Mononuclear cell (primary cell): ENCODE results near the gene LPXN. TPM values are rescaled to one million over a fixed set of nuclear protein-coding genes. Genes with fewer than 3 reads are reported as not detected.

Experiments used
- H3K27me3 ChIP-seq: 2 replicates; pipeline ENCODE4 v1.6.0; 2011; ENCODE audit warnings: low read length, control low read depth; ENCODE audit not compliant: insufficient read depth
- H3K4me1 ChIP-seq: 2 replicates; pipeline ENCODE4 v1.5.1; 2011; ENCODE audit warnings: mild to moderate bottlenecking, low read length, control low read depth; ENCODE audit not compliant: insufficient read depth
- H3K4me3 ChIP-seq: 2 replicates; pipeline ENCODE4 v1.5.1; 2011; ENCODE audit warnings: mild to moderate bottlenecking, low read length, moderate library complexity
- H3K9me3 ChIP-seq: 2 replicates; pipeline ENCODE4 v1.5.1; 2011; ENCODE audit warnings: low read depth, mild to moderate bottlenecking, control low read depth, low read length
- total RNA-seq: library from RNA; depleted of rRNA; stranded (reverse); fragments of >200 nt; gene quantifications from one replicate; pipeline ENCODE4 v1.2.3, GENCODE V29; 2012

LPXN gene
- total RNA-seq, 1 donor = 50.8 TPM

- Histone ChIP-seq H3K4me3 (no peak overlapping the region), H3K4me1 (peaks cover 31% of the 10 kb centered on the region), H3K27me3 (no peaks in the 10 kb centered on the region), H3K9me3 (no peaks in the 10 kb centered on the region)
Observed at GRCh38 chr11:58567889-58568512, 7.7 kb downstream of the LPXN start.

- H3K9me3 ChIP-seq = no peaks in the 10 kb centered on the region
- peaks cover 31% of the 10 kb centered on the region for H3K4me1 ChIP-seq
- H3K27me3 ChIP-seq = no peaks in the 10 kb centered on the region
- no peak overlapping the region for H3K4me3 ChIP-seq
Observed at GRCh38 chr11:58564231-58564630, 11.4 kb downstream of the LPXN start.

DNA sequence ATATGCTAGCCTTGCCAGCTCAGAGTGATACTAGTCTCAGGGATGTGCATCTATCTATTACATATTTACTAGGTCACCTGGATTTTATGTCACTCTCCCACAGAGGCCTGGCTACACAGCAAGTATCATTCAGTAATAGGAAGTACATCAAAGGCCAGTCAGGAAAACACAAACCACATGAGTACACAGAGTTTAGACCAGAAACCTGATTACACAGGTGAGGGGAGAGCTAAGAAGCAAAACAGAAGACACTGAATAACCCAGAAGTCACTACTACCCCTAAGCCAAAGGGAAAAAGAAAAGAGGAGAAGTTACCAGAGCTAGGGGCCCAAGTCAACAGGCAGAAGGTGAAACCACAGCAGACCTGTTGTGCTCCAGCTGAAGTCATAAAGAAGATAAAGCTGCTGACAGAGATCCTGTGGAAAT lies 13.3 kb downstream of the LPXN start:
- no peak overlapping the region for H3K4me3 ChIP-seq
- peaks cover 20% of the 10 kb centered on the region for H3K4me1 ChIP-seq
- no peaks in the 10 kb centered on the region for H3K9me3 ChIP-seq
- no peaks in the 10 kb centered on the region for H3K27me3 ChIP-seq

DNA sequence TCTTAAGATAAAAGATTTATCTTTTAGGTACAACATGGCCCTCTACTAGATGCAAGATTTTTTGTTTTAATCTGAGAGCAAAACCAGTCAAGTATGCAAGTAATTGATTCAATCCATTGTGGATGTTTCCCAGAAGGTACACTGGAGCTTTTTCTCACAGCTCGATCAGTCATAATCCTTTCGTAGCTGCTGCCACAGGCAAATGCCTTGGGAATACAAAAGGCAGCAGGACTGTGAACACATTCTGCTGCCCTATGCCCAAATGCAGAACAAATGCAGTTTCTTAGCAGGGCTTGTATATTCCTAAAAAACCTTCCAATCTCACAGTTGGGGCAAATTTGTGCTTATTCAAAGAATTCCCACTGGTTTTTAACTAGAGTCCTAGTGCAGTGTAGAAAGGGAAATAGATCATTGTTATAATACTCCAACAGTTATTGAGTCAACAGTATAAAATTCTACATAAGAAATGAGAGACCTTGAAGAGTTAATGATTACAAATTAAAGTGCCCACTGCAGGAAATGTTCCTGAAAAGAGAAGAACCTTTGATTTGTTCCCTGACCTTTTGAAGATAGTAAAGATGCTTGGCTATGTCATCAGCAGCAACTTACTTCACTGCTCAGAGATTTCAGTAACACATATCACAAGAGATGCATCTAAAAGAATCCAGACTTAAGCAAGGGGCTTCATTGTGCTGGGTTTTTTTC lies 14.1 kb downstream of the LPXN start:
- Histone ChIP-seq H3K4me1 (peaks cover 20% of the 10 kb centered on the region), H3K9me3 (no peaks in the 10 kb centered on the region), H3K27me3 (no peaks in the 10 kb centered on the region), H3K4me3 (no peak overlapping the region)

DNA sequence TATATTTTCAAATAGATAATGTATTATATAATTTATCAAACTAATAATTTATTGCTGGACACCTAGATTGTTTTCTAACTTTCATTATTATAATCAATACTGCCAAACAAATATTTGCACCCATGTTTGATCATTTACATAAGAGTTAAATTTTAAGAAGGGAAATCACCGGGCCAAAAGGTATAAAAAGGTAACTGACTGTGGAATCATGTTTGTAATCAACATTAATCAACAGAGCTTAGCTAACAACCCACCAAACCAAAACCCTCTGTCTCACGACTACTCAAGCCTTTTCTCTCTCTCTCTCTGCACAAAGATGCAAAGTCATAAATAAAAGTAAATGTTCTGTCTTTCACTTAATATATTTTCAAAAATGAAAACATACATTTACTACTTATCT lies 14.8 kb downstream of the LPXN start:
- no peak overlapping the region for H3K4me3 ChIP-seq
- peaks cover 20% of the 10 kb centered on the region for H3K4me1 ChIP-seq
- no peaks in the 10 kb centered on the region for H3K9me3 ChIP-seq
- no peaks in the 10 kb centered on the region for H3K27me3 ChIP-seq

GRCh38 chr11:58549644-58550043 lies 26.0 kb downstream of the LPXN start:
- Histone ChIP-seq H3K4me3 (no peak overlapping the region), H3K9me3 (no peaks in the 10 kb centered on the region), H3K27me3 (no peaks in the 10 kb centered on the region), H3K4me1 (no peaks in the 10 kb centered on the region)

DNA sequence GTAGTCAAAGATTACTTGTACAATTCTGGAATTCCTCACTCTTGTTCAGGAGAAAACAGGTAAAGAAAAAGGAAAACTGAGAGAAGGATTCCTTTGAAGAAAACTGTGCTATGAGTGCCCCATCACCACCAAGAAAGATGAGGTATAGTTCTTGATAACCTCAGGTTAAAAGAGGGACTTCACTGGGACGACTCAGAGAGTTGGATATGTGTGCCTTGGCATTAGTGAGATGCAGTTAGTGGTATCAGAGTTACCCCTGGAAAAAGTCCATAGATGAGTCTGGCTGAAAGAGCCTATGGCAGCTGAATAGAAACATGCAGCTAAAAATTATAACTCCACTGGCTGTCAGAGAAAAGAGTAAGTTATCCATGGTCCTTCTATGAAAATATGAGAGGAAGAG lies 28.8 kb downstream of the LPXN start:
- Histone ChIP-seq H3K4me3 (no peak overlapping the region), H3K9me3 (no peaks in the 10 kb centered on the region), H3K4me1 (no peaks in the 10 kb centered on the region), H3K27me3 (no peaks in the 10 kb centered on the region)

DNA sequence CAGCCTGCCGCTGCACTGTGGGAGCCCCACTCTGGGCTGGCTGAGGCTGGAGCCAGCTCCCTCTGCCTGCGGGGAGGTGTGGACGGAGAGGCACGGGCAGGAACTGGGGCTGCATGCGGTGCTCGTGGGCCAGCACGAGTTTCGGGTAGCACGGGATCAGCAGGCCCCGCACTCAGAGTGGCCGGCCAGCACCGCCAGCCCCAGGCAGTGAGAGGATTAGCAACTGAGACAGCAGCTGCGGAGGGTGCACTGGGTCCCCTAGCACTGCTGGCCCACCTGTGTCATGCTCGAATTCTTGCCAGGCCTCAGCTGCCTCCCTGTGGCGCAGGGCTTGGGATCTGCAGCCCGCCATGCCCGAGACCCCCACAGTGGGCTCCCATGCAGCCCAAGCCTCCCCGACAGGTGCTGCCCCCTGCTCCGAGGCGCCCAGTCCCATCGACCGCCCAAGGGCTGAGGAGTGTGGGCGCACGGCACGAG lies 43.8 kb downstream of the LPXN start:
- Histone ChIP-seq H3K27me3 (no peaks in the 10 kb centered on the region), H3K4me1 (peaks cover 17% of the 10 kb centered on the region), H3K4me3 (no peak overlapping the region), H3K9me3 (no peaks in the 10 kb centered on the region)

DNA sequence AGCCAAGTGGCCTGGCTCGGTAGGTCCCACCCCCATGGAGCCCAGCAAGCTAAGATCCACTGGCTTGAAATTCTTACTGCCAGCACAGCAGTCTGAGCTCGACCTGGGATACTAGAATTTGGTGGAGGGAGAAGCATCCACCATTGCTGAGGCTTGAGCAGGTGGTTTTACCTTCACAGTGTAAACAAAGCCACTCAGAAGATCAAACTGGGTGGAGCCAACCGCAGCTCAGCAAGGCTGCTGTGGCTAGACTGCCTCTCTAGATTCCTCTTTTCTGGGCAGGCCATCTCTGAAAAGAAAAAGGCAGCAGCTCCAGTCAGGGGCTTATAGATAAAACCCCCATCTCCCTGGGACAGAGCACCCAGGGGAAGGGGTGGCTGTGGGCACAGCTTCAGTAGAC lies 45.4 kb downstream of the LPXN start:
- Histone ChIP-seq H3K4me1 (peaks cover 30% of the 10 kb centered on the region), H3K4me3 (no peak overlapping the region), H3K9me3 (no peaks in the 10 kb centered on the region), H3K27me3 (no peaks in the 10 kb centered on the region)

GRCh38 chr11:58527429-58527828 lies 48.2 kb downstream of the LPXN start:
- H3K4me3 ChIP-seq = no peak overlapping the region
- H3K4me1 ChIP-seq = peaks cover 45% of the 10 kb centered on the region
- H3K9me3 ChIP-seq = no peaks in the 10 kb centered on the region
- H3K27me3 ChIP-seq = no peaks in the 10 kb centered on the region

DNA sequence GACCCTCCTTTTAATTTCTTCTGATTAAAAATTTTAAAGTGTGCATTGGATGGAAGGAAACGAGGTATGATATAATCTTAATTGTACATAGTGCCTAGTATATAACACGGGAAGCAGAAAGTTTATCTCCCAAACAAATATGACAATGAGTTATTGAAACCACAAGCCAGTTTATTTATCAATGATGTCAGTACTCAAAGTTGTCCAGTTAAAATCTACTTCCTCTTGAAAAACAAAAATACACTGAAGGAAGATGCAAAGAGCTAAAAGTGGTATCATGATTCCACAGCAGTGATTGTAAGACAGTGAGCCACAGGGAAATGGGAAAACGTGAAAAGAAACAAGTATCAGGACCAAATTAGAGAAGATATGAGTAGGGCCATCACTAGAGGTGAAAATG lies 48.9 kb downstream of the LPXN start:
- peaks cover 45% of the 10 kb centered on the region for H3K4me1 ChIP-seq

DNA sequence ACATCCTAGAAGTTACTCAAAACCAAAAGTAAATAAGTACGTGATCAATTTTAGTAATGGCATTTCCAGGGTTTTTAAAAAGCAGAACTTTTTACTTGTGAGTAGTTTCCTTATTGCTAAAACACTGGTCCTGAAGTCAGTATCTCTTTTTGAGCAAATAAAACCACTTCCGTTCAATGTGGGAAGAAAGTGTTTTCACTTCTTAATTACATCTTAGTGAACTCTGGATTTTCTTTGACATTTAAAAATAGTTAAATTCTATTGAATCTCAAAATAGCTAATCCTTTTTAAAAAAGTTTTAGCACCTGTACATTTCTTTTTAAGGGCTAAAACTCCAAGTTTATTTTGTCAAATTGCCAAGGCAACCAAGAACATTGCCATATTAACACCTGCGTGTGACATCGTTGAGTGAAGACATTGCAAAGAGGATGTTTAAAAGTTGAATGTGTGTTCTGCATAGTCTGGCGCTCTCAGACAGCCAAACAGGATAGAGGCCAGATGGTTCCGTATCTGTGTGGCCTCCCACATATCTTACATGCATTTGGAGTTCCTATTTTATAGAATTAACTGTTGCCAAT lies 50.5 kb downstream of the LPXN start:
- Histone ChIP-seq H3K9me3 (no peaks in the 10 kb centered on the region), H3K4me1 (peaks cover 36% of the 10 kb centered on the region), H3K27me3 (no peaks in the 10 kb centered on the region), H3K4me3 (no peak overlapping the region)

More for the DNA sequence above, 48.9 kb downstream of the LPXN start:
- Histone ChIP-seq H3K9me3 (no peaks in the 10 kb centered on the region), H3K27me3 (no peaks in the 10 kb centered on the region), H3K4me3 (no peak overlapping the region)

DNA sequence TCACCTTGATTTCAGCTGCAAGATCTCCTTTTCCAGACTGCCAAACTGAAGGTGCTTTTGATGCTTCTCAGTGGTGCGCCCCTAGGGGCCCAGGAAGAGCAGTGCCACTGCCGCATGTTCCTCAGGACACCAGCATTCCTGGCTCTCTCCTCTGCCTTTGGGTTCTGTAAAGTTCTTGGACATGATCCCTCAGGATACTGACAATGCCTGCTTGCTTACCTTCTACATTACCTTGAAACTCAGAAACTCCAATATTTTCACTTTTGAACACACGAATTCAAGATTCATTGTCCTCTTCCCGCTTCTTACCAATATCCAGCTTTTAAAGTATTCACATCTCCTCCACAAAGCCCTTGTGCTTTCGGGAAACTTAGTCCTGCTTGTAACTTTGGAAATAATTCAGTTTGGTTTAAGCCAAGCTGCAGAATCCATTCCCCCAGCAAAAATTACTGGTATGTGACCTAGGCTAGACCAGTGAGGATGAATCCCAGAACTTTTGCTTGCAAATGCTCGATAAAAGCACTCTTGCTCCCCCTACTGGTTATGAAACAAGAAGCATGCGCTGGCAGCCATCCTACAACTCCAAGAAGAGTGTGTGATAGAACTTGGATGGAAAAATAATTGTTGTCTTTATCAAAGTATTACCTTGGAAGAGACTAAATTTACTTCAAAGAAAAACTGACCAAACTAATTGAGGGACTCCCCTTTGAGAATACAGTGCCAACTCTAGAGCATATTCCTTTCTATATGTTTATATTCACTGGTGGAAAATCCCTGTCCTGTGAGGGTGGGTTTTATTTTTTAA lies 51.2 kb downstream of the LPXN start:
- Histone ChIP-seq H3K4me1 (peaks cover 30% of the 10 kb centered on the region), H3K27me3 (no peaks in the 10 kb centered on the region), H3K4me3 (no peak overlapping the region), H3K9me3 (no peaks in the 10 kb centered on the region)

DNA sequence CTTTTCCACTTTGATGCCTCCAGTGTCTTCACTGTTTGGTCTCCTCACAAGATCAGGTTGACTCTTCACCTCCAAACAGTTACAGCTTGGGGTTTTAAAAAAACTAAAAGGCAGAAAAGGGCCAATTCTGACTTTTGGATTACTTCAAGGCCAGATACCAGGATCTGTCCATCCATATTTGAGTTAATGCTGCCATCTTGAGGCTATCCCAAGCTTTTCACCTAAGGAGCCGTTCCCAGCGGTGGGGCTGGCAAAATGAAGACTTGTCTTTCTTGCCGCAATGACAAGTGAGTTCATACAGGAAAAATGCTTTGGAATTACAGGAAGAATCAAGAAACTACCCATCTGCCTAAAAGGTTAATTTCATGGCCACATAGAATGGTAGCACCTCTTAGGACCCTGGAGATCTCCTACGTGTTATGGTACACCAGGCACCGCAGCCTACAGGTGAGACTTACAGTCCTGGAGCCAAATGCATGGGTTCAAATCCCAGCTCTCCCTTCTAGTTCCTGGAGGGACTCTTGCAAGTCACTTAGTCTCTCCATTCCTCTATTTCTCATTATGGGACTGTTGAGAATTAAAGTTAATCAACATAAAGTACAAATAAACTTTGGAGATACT lies 61.8 kb downstream of the LPXN start:
- Histone ChIP-seq H3K9me3 (no peaks in the 10 kb centered on the region), H3K4me1 (no peaks in the 10 kb centered on the region), H3K27me3 (no peaks in the 10 kb centered on the region), H3K4me3 (no peak overlapping the region)

- Histone ChIP-seq H3K27me3 (no peaks in the 10 kb centered on the region), H3K9me3 (no peaks in the 10 kb centered on the region), H3K4me1 (peaks cover 8% of the 10 kb centered on the region), H3K4me3 (no peak overlapping the region)
Observed at GRCh38 chr11:58511636-58512035, 64.0 kb downstream of the LPXN start.
